NCI-H128 (cell line): ENCODE results near the gene ADGRB3.

Experiments used
- DNase-seq: peaks from one replicate; lab custom pipeline; 2025; ENCODE audit not compliant: unreplicated experiment; lab: John Stamatoyannopoulos, UW

ADGRB3 gene

GRCh38 chr6:69019832-69020231 is 384.8 kb downstream of the ADGRB3 start:
- DNase-seq, result no peak

DNA sequence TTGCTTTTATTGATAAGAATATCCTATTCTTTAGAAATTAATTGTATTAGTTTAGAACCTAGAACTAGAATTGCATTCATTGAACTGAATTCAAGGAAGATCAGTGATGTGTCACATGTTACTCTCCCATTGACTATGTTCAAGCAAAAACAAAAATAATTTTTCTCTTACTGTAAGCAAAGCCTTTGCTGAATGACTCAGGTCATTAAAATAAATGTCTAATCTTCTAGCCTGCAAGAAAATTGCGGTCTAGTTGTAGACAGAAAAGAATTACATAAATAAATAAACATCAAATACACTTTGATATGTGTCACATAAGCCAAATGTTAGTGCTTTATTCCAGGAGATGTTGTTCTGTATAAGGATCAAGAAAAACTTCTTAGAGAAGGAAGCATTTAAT is 387.9 kb downstream of the ADGRB3 start:
- DNase-seq, result no peak

DNA sequence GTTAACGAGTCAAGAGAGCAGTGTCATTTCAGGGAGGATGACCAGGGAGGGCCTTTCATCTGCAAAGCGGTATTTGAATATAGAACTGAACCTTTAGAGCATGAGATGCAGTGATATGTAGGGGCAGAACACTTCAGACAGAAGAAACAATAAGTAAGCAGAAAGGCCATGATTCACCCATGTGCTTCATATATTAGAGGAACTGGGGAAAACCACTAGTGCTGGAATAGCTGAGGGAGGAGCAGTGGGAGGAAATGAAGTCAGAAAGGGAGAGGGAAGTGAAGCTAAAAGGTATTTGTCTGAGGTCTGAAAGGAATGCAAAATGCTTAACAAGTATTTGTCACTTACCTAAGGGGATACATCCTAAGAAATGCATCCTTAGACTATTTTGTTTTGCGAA is 391.2 kb downstream of the ADGRB3 start:
- no peak for DNase-seq

GRCh38 chr6:69026715-69027114 is 391.6 kb downstream of the ADGRB3 start:
- no peak for DNase-seq

GRCh38 chr6:69027861-69028260 is 392.8 kb downstream of the ADGRB3 start:
- no peak for DNase-seq

DNA sequence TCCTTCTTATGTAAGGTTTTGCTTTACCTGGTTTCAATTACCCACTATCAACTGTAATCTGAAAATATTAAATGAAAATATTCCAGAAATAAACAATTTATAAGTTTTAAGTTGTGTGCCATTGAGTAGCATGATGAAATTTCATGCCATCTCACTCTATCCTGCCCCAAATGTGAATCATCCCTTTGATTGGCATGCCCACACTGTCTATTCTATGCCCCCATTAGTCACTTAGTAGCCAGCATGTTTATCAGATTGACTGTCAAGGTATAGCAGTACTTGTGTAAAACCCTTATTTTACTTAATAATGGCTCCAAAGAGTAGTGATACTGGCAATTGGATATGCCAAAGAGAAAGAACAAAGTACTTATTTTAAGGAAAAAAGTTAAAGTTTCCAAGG is 403.8 kb downstream of the ADGRB3 start:
- no peak for DNase-seq

DNA sequence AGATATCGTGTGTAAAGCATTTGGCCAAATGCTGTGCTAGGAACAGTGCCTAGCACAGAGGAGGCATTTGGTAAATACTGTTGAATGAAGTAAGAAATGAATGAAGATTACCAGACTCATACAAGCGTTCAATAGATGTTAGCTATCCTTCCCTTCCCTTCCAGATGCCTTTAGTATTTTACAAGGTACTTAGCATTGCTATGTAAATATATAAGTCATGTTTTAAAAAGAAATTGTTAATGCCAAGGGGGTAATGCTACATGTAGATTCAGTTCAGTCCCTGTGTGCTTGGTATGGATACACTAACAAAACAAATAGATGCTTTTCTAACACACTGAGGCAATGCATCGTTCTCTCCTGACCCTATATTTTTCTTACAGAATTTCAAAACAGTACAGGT is 407.2 kb downstream of the ADGRB3 start:
- no peak for DNase-seq

DNA sequence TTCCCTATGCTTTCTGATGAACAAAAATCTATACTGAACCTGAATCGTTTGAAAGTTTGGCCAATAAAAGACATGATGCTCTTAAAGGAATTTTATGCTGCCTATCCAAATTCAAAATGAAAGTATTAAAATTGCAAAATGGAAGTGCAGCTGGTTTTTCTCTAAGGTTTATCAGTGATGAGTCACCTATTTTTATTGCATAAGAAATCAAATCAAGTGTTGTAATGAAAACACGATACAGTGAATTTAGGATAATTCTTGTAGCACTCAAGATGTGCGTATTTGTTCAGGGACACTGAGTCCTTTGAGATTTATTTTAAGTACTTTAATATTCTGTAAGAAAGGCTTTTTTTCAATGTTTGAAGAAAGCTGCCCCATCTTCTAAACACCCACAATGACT is 409.5 kb downstream of the ADGRB3 start:
- DNase-seq, result no peak

GRCh38 chr6:69059413-69059812 is 424.3 kb downstream of the ADGRB3 start:
- no peak for DNase-seq

DNA sequence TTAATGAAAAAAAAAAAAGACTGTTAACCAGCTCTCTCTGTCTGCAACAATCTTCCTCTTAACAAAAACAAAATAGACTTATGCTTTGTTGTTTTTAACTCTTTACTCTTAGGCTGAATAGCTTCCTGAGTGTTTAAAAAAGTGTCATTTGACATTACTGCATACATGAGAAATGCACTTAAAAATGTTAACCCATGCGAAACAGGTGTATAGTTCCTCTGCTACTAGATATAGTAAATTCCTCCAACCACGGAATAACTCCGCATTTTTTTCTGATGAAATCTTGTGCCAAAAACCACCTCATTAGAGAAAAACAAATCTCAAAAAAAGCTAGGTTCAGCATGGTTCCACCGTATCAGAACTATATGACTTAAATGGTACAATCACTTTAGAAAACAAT is 426.0 kb downstream of the ADGRB3 start:
- DNase-seq, result no peak

- no peak for DNase-seq
Measured at GRCh38 chr6:69063401-69063800, 428.3 kb downstream of the ADGRB3 start.

DNA sequence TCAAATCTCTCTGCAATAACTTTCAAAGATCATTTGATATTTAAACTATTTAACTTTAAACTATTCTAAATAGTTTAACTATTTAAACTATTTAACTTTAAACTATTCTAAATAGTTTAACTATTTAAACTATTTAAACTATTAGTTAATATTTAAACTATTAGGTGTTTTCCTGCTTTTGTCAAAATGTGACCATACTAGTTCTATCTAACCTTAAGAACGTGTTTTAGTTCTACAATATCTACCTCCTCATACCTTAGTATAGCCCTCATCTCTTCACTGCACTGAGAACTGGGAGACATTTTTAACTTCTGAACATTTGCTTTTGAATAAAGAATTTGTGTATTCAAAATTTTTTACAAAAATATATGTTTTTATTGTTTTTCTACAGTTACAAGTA is 429.1 kb downstream of the ADGRB3 start:
- no peak for DNase-seq

- DNase-seq, result no peak
Measured at GRCh38 chr6:69069881-69070280, 434.8 kb downstream of the ADGRB3 start.

- DNase-seq, result no peak
Measured at GRCh38 chr6:69072796-69073195, 437.7 kb downstream of the ADGRB3 start.

- DNase-seq, result no peak
Measured at GRCh38 chr6:69084746-69085335, 449.8 kb downstream of the ADGRB3 start.

GRCh38 chr6:69086689-69087088 is 451.6 kb downstream of the ADGRB3 start:
- DNase-seq, result no peak

DNA sequence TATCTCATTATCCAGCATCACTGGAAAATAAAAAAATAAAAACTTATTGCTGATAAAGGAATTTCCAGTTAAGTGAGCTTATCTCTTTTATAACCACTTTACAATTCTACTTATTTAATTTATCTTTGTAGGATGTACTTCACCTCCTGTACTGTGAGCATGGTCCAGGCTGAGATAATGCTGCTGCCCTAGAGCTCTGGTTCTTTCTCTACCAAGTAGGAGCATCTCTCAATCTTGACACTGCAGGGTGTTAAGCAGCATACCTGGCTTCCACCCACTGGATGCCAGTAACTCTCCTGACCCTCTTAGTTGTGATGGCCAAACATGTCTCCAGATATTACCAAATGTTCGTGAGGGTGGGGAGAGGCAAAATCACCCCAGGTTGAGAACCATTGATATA is 454.5 kb downstream of the ADGRB3 start:
- DNase-seq, result no peak

DNA sequence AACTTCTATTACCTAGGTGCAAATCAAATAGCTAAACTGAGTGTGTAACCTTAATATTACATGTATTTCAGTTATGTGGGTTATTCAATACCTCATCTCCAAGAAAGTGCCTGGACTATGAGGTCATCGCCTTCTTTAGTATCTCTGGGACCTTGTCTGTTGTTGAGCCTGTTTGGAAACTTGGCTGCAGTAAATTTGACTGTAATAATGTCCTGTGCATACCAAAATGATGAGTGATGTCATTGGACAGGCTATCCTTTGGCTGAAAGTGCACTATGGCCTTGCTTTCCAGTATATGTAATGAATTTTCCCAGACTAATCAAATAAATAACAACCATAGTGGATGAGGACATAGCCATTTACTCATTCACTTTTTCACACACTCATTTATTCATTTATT is 455.1 kb downstream of the ADGRB3 start:
- no peak for DNase-seq

DNA sequence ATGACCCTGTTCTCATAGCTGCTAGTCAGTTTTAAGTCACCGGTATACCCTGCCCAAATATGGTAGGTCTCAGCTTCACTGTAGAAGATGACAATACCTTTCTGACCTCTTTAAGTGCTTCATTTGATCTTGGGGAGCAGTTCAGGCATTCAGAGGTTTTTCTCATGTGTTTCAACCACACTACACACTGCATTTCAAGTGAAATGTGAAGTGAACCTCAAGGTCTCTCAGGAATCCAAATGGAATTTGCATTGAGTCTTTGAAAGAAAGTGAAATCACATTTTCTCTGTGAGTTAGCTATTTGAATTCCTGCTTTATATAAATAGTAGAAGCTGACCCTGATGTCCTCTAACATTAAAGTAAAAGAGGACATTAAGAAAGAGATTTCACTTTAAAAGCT is 461.6 kb downstream of the ADGRB3 start:
- no peak for DNase-seq

DNA sequence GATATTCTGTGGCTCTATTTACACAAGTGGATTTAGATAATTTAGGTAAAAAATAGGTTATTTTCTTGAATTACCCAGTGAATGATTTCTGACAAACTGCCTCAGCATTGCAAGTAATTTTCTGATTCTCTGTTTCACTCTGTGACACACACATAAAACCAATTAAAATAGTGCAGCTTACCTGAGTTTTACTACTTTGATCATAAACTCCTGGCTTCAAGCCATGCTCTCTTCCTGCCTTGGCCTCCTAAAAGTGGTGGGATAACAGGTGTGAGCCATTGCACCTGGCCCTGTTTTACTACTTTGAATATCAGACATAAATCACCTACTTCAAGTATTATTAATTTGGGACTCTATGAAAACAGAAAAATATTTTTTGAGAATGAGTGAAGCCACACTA is 462.9 kb downstream of the ADGRB3 start:
- no peak for DNase-seq

GRCh38 chr6:69098910-69099309 is 463.8 kb downstream of the ADGRB3 start:
- no peak for DNase-seq

DNA sequence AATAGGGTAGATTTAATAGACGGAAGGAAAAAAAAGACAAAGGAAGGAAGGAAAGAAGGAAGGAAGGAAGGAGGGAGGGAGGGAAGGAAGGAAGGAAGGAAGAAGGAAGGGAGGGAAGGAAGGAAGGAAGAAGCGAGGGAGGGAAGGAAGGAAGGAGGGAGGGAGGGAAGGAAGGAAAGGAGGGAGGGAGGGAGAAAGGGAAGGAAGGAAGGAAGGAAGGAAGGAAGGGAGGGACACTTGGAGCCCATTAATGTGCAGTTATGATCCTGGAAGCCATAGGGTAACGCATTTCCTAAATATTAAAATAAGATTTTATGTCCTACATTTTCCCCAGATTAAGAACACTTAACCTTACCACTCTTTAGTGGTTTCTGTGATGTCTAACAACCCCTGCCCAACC is 465.7 kb downstream of the ADGRB3 start:
- DNase-seq, result no peak

DNA sequence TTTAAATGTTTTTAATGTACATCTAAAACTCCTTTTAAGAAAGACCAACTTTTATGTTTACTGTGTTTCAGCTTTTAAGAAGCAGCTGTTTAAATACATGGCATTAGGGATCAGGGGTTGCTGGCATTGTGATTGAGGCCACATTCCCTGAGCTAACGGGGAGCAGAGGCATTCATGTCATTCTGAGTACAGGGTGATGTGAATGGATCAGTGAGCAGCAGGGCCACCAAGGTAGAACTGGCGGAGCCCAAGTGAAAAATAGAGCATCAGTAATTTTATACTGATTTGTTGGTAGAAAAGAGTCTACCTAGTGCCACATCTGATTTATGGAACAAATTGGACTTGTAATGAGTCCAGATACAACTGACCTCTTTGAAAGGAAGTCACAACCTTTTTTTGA is 467.3 kb downstream of the ADGRB3 start:
- no peak for DNase-seq

GRCh38 chr6:69105288-69105687 is 470.2 kb downstream of the ADGRB3 start:
- no peak for DNase-seq
